K562 treated with DMSO at 1 percent for 4 hours (cell line): ENCODE results near the gene GPT2. TPM values are rescaled to one million over a fixed set of nuclear protein-coding genes. Genes with fewer than 3 reads are reported as not detected.

Experiments
- total RNA-seq: library from RNA; unstranded; fragments of 300-600 nt; gene quantifications from 2 replicates; pipeline ENCODE4 v1.2.3, GENCODE V29; 2022; ENCODE audit not compliant: insufficient read depth

GPT2 gene, protein sequence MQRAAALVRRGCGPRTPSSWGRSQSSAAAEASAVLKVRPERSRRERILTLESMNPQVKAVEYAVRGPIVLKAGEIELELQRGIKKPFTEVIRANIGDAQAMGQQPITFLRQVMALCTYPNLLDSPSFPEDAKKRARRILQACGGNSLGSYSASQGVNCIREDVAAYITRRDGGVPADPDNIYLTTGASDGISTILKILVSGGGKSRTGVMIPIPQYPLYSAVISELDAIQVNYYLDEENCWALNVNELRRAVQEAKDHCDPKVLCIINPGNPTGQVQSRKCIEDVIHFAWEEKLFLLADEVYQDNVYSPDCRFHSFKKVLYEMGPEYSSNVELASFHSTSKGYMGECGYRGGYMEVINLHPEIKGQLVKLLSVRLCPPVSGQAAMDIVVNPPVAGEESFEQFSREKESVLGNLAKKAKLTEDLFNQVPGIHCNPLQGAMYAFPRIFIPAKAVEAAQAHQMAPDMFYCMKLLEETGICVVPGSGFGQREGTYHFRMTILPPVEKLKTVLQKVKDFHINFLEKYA
- total RNA-seq = 20.3 and 23.6 TPM in 2 replicates

DNA sequence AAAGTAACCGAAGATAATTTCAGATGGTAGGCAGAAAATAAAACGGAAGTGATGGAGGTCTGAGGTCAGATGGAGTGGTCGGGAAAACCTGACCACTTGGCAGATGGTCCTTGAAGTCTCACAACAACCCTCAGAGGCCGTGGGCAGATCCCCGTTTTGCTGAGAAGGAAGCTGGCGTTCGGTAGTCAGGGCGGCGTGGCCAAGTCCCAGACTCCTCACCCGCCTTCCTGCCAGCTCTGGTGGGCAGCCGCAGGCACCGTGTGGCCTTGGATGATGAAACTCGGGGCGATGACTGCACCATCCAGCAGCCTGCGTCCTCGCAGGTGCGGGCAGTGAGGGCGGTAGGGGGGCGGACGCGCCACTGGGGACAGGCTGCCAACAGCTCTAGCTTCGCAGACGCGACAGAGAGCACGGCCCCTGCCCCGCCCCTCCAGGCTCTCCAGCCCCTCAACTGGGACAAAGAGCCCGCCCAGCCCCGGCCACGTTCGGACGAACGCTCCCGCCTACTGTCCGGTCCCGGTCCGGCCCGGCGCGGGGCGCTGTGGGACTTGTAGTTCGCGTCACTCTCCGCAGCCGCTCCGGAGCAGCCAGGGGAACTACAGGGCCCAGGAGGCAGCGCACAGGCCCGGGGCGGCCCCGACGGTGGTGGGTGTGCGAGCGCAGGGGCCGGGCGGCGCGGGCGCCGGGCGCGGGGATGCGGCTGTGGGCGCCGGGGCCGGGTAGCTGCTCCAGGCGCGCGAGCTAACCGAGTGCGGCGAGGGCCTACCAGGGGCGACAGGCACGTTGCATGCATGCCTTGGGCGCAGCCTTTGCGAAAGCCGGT is at the start of gene GPT2:
Gene GPT2, plus strand, starts transcription at position 673 of the 823 bp plus-strand sequence. CDS start 354 bp downstream, outside the sequence.

DNA sequence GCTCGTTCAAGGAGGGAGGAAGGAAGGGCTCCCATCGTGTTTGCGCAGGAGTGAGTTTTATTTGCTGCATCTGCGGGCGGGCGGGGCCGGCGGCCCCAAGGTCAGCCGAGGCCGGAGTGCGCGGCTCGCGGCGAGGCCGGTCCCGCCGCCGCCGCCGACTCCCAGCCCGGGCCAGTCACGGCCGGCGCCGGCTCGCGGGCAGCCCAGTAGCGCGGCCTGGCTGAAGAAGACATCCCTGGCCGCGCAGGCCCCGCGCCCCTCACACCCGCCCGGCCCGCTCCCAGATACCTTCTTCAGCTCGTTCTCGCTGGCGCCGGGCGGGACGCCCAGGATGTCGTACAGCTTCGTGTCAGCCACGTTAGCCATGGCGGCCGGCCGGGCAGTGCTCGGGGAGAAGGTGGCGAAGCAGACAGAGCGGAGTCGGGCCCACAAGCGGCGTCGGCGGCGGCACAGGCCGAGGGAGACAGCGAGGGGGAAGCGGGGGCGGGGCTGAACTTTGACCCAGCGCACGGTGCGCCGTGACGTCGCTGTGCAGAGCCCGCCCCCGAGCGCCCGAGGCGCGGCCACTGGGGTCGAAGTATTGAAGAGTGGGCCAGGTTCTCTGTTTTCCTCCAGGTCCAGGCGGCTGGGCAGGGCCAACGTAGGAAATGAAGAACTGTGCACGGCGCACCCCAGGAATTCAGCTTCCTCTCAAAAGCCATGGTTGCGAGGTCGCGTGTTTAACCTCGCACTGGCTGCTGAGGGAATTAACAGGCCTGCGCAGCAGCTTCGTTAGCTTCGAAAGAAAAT is 89.2 kb downstream of the GPT2 start, which contains the start of gene DNAJA2:
Gene DNAJA2, minus strand, starts transcription at position 468 of the 789 bp plus-strand sequence. Its CDS starts 102 bp downstream, at position 366.

Other genes starting within 250 kb of the GPT2 start
- gene VPS35, start 195.2 kb upstream of the GPT2 start, total RNA-seq = 34.0 and 36.6 TPM in 2 replicates
- 40.4 and 49.4 TPM in 2 replicates for gene ORC6, start 194.7 kb upstream of the GPT2 start, total RNA-seq
- gene MYLK3, start 136.0 kb upstream of the GPT2 start, total RNA-seq = 3.7 and 4.2 TPM in 2 replicates
- gene C16orf87, start 53.2 kb upstream of the GPT2 start, total RNA-seq = 8.1 and 8.5 TPM in 2 replicates
- gene DNAJA2, start 89.3 kb downstream of the GPT2 start, total RNA-seq = 24.6 and 31.9 TPM in 2 replicates